ENCODE measurements around the gene NGDN.
A peak's percentile ranks its signal among the peaks of the same experiment; 100 is the strongest.

Gene NGDN

GRCh38 chr14:23513818-23514643, 44.5 kb downstream of the NGDN start:
- Histone ChIP-seq H3K18ac (ENCODE audit: low read depth in 1 of 2, low read length in 2 of 2) (no peak overlapping the region), H3K4me2 (ENCODE audit: low read length, poor library complexity, severe bottlenecking) (no peak overlapping the region), H2AK5ac (ENCODE audit: low read length, severe bottlenecking) (no peak overlapping the region), H2BK5ac (ENCODE audit: low read depth, low read length, poor library complexity, severe bottlenecking) (no peak overlapping the region), H3K9ac (ENCODE audit: low read length) (no peak overlapping the region), H3K4ac (ENCODE audit: low read depth in 1 of 2, low read length in 2 of 2) (no peak overlapping the region), H4K8ac (ENCODE audit: low read length) (no peak overlapping the region), H2BK120ac (ENCODE audit: low read depth, low read length) (no peak overlapping the region), H3K4me1 (ENCODE audit: control insufficient read depth, insufficient read depth, low read depth, low read length) (peaks cover 5% of the 10 kb centered on the region), H3K27ac (ENCODE audit: low read length, poor library complexity, severe bottlenecking) (no peak overlapping the region), H3K36me3 (ENCODE audit: control insufficient read depth in 1 of 2, insufficient read depth in 2 of 2, low read depth in 1 of 2, low read length in 2 of 2) (peaks cover 0 to 14% of the 10 kb centered on the region in 2 experiments), H2AFZ (ENCODE audit: low read depth, low read length) (no peak overlapping the region), H3K4me3 (ENCODE audit: insufficient read depth in 1 of 2, low read depth in 1 of 2, low read length in 2 of 2) (no peak overlapping the region), H2BK15ac (ENCODE audit: low read depth, poor library complexity, severe bottlenecking) (no peak overlapping the region), H3K79me1 (replicated peaks; ENCODE audit: low read length, poor library complexity, severe bottlenecking) (no peaks in the 10 kb centered on the region), H2BK12ac (ENCODE audit: low read length in 2 of 2) (no peak overlapping the region), H4K91ac (ENCODE audit: low read length) (no peak overlapping the region), H3K23ac (ENCODE audit: low read length in 2 of 2) (peak overlapping the region in 1 of 2 experiments; percentile 86), H3K9me3 (ENCODE audit: control insufficient read depth, low read length) (no peaks in the 10 kb centered on the region), H3K14ac (ENCODE audit: low read length in 2 of 2) (no peak overlapping the region), H3K27me3 (ENCODE audit: control insufficient read depth in 1 of 2, insufficient read depth in 1 of 2, low read length in 2 of 2) (no peaks in the 10 kb centered on the region)
- WGBS = 90% methylated on average over 7 of the region's 8 CpGs
- no peak for DNase-seq

GRCh38 chr14:23514644-23514957, 45.1 kb downstream of the NGDN start:
- H3K4me1 ChIP-seq (ENCODE audit: control insufficient read depth, insufficient read depth, low read depth, low read length) = peaks cover 5% of the 10 kb centered on the region
- H4K8ac ChIP-seq (ENCODE audit: low read length) = no peak overlapping the region
- H3K14ac ChIP-seq (ENCODE audit: low read length in 2 of 2) = no peak overlapping the region
- H3K4me3 ChIP-seq (ENCODE audit: insufficient read depth in 1 of 2, low read depth in 1 of 2, low read length in 2 of 2) = no peak overlapping the region
- WGBS = 96% methylated on average over 2 of the region's 3 CpGs
- no peaks in the 10 kb centered on the region for H3K79me1 ChIP-seq (replicated peaks; ENCODE audit: low read length, poor library complexity, severe bottlenecking)
- no peak overlapping the region for H2BK120ac ChIP-seq (ENCODE audit: low read depth, low read length)
- no peak overlapping the region for H2BK12ac ChIP-seq (ENCODE audit: low read length in 2 of 2)
- no peaks in the 10 kb centered on the region for H3K9me3 ChIP-seq (ENCODE audit: control insufficient read depth, low read length)
- no peak overlapping the region for H2BK15ac ChIP-seq (ENCODE audit: low read depth, poor library complexity, severe bottlenecking)
- no peak overlapping the region for H2BK5ac ChIP-seq (ENCODE audit: low read depth, low read length, poor library complexity, severe bottlenecking)
- H3K9ac ChIP-seq (ENCODE audit: low read length) = no peak overlapping the region
- no peak overlapping the region for H3K18ac ChIP-seq (ENCODE audit: low read depth in 1 of 2, low read length in 2 of 2)
- no peak overlapping the region for H4K91ac ChIP-seq (ENCODE audit: low read length)
- H2AK5ac ChIP-seq (ENCODE audit: low read length, severe bottlenecking) = no peak overlapping the region
- no peak overlapping the region for H3K4ac ChIP-seq (ENCODE audit: low read depth in 1 of 2, low read length in 2 of 2)
- no peak overlapping the region for H3K23ac ChIP-seq (ENCODE audit: low read length in 2 of 2)
- H3K27me3 ChIP-seq (ENCODE audit: control insufficient read depth in 1 of 2, insufficient read depth in 1 of 2, low read length in 2 of 2) = no peaks in the 10 kb centered on the region
- DNase-seq = no peak
- peaks cover 0 to 14% of the 10 kb centered on the region in 2 experiments for H3K36me3 ChIP-seq (ENCODE audit: control insufficient read depth in 1 of 2, insufficient read depth in 2 of 2, low read depth in 1 of 2, low read length in 2 of 2)
- no peak overlapping the region for H3K4me2 ChIP-seq (ENCODE audit: low read length, poor library complexity, severe bottlenecking)
- H3K27ac ChIP-seq (ENCODE audit: low read length, poor library complexity, severe bottlenecking) = no peak overlapping the region
- no peak overlapping the region for H2AFZ ChIP-seq (ENCODE audit: low read depth, low read length)

- 96% methylated on average over 2 of the region's 6 CpGs for WGBS
- no peak overlapping the region for H2AFZ ChIP-seq (ENCODE audit: low read depth, low read length)
- no peak overlapping the region for H3K14ac ChIP-seq (ENCODE audit: low read length in 2 of 2)
- H3K4me1 ChIP-seq (ENCODE audit: control insufficient read depth, insufficient read depth, low read depth, low read length) = peaks cover 4% of the 10 kb centered on the region
- H2BK12ac ChIP-seq (ENCODE audit: low read length in 2 of 2) = no peak overlapping the region
- H3K27me3 ChIP-seq (ENCODE audit: control insufficient read depth in 1 of 2, insufficient read depth in 1 of 2, low read length in 2 of 2) = no peaks in the 10 kb centered on the region
- H3K36me3 ChIP-seq (ENCODE audit: control insufficient read depth in 1 of 2, insufficient read depth in 2 of 2, low read depth in 1 of 2, low read length in 2 of 2) = peaks cover 0 to 24% of the 10 kb centered on the region in 2 experiments
- no peak overlapping the region for H3K4me3 ChIP-seq (ENCODE audit: insufficient read depth in 1 of 2, low read depth in 1 of 2, low read length in 2 of 2)
- H3K23ac ChIP-seq (ENCODE audit: low read length in 2 of 2) = no peak overlapping the region
- H3K4ac ChIP-seq (ENCODE audit: low read depth in 1 of 2, low read length in 2 of 2) = no peak overlapping the region
- no peak overlapping the region for H4K8ac ChIP-seq (ENCODE audit: low read length)
- H2BK120ac ChIP-seq (ENCODE audit: low read depth, low read length) = no peak overlapping the region
- H2BK5ac ChIP-seq (ENCODE audit: low read depth, low read length, poor library complexity, severe bottlenecking) = no peak overlapping the region
- H2BK15ac ChIP-seq (ENCODE audit: low read depth, poor library complexity, severe bottlenecking) = no peak overlapping the region
- H3K4me2 ChIP-seq (ENCODE audit: low read length, poor library complexity, severe bottlenecking) = no peak overlapping the region
- DNase-seq = no peak
- H3K18ac ChIP-seq (ENCODE audit: low read depth in 1 of 2, low read length in 2 of 2) = no peak overlapping the region
- no peak overlapping the region for H3K9ac ChIP-seq (ENCODE audit: low read length)
- H3K79me1 ChIP-seq (replicated peaks; ENCODE audit: low read length, poor library complexity, severe bottlenecking) = no peaks in the 10 kb centered on the region
- no peak overlapping the region for H3K27ac ChIP-seq (ENCODE audit: low read length, poor library complexity, severe bottlenecking)
- H4K91ac ChIP-seq (ENCODE audit: low read length) = no peak overlapping the region
- no peak overlapping the region for H2AK5ac ChIP-seq (ENCODE audit: low read length, severe bottlenecking)
- H3K9me3 ChIP-seq (ENCODE audit: control insufficient read depth, low read length) = no peaks in the 10 kb centered on the region
Measured at GRCh38 chr14:23517650-23518326, 48.3 kb downstream of the NGDN start.

- Histone ChIP-seq H4K91ac (ENCODE audit: low read length) (no peak overlapping the region), H2BK15ac (ENCODE audit: low read depth, poor library complexity, severe bottlenecking) (no peak overlapping the region), H3K36me3 (ENCODE audit: control insufficient read depth in 1 of 2, insufficient read depth in 2 of 2, low read depth in 1 of 2, low read length in 2 of 2) (peaks cover 0 to 23% of the 10 kb centered on the region in 2 experiments), H2AFZ (ENCODE audit: low read depth, low read length) (no peak overlapping the region), H3K9ac (ENCODE audit: low read length) (no peak overlapping the region), H2BK120ac (ENCODE audit: low read depth, low read length) (no peak overlapping the region), H2AK5ac (ENCODE audit: low read length, severe bottlenecking) (no peak overlapping the region), H3K79me1 (replicated peaks; ENCODE audit: low read length, poor library complexity, severe bottlenecking) (no peaks in the 10 kb centered on the region), H2BK12ac (ENCODE audit: low read length in 2 of 2) (no peak overlapping the region), H3K18ac (ENCODE audit: low read depth in 1 of 2, low read length in 2 of 2) (no peak overlapping the region), H2BK5ac (ENCODE audit: low read depth, low read length, poor library complexity, severe bottlenecking) (no peak overlapping the region), H3K27me3 (ENCODE audit: control insufficient read depth in 1 of 2, insufficient read depth in 1 of 2, low read length in 2 of 2) (no peaks in the 10 kb centered on the region), H3K23ac (ENCODE audit: low read length in 2 of 2) (no peak overlapping the region), H3K4me3 (ENCODE audit: insufficient read depth in 1 of 2, low read depth in 1 of 2, low read length in 2 of 2) (no peak overlapping the region), H3K4me1 (ENCODE audit: control insufficient read depth, insufficient read depth, low read depth, low read length) (peaks cover 4% of the 10 kb centered on the region), H3K27ac (ENCODE audit: low read length, poor library complexity, severe bottlenecking) (no peak overlapping the region), H3K4ac (ENCODE audit: low read depth in 1 of 2, low read length in 2 of 2) (no peak overlapping the region), H4K8ac (ENCODE audit: low read length) (no peak overlapping the region), H3K9me3 (ENCODE audit: control insufficient read depth, low read length) (no peaks in the 10 kb centered on the region), H3K4me2 (ENCODE audit: low read length, poor library complexity, severe bottlenecking) (no peak overlapping the region), H3K14ac (ENCODE audit: low read length in 2 of 2) (no peak overlapping the region)
- DNase-seq = no peak
- WGBS = 78% methylated on average over 4 of the region's 4 CpGs
Measured at GRCh38 chr14:23518709-23519108, 49.2 kb downstream of the NGDN start.

Data from mesenchymal stem cell (in vitro differentiated cells and primary cell).